ENCODE measurements around the gene OR2AP1. TPM values are rescaled to one million over a fixed set of nuclear protein-coding genes. Genes with fewer than 3 reads are reported as not detected.
"Not testable (repeated sequence)": the region's sequence is repeated elsewhere in the genome, so short reads cannot be mapped to it uniquely, and the experiment has no call there.

Gene OR2AP1
- total RNA-seq (2021) (not detected in 2 replicates), Bru-seq, nascent RNA (not detected), BruChase-seq, experiment 1, labeled RNA remaining after a 2-hour chase (not detected), BruChase-seq, experiment 2, labeled RNA remaining after a 6-hour chase (not detected)
- long read RNA-seq = 0 reads

DNA sequence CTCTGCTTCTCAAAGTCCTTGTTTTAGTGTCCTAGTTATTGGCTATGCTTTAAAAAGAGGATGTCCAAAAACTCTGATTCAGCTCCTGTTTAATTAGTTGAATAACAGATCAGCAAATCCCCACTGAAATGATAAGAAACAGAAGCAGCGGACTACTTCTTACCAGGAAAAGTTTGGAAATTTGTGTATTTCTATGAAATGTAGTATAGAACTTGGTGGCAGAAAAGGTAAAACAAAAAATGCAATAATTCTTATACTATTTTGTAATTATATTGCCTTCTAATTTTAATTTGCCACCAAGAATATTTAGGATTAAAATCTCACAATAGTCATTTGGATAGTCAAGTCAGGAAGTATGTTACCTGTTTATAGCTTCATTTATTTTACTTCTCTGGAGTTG lies at the start of gene OR2AP1:
Gene OR2AP1 (plus strand): TSS at position 301 of the 400 bp plus-strand sequence. CDS start 1,947 bp downstream, outside the sequence.
- no peak for TF ChIP-seq EZH2 (IDR thresholded peaks at IDR 0.05; ENCODE audit: borderline replicate concordance, low read depth, low read length, poor library complexity, severe bottlenecking)
- TF ChIP-seq, protein P1, sequence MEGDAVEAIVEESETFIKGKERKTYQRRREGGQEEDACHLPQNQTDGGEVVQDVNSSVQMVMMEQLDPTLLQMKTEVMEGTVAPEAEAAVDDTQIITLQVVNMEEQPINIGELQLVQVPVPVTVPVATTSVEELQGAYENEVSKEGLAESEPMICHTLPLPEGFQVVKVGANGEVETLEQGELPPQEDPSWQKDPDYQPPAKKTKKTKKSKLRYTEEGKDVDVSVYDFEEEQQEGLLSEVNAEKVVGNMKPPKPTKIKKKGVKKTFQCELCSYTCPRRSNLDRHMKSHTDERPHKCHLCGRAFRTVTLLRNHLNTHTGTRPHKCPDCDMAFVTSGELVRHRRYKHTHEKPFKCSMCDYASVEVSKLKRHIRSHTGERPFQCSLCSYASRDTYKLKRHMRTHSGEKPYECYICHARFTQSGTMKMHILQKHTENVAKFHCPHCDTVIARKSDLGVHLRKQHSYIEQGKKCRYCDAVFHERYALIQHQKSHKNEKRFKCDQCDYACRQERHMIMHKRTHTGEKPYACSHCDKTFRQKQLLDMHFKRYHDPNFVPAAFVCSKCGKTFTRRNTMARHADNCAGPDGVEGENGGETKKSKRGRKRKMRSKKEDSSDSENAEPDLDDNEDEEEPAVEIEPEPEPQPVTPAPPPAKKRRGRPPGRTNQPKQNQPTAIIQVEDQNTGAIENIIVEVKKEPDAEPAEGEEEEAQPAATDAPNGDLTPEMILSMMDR (conservative IDR thresholded peaks at IDR 0.05; ENCODE audit: low read depth, low read length) = no peak
- Histone ChIP-seq H3K4me3 (ENCODE audit: low read depth, low read length, poor library complexity, severe bottlenecking) (no peak within 1 kb of the TSS), H3K36me3 (ENCODE audit: insufficient read depth, low read length, poor library complexity, severe bottlenecking) (no peaks in the 10 kb centered on the region), H3K9me3 (ENCODE audit: low read depth, low read length, poor library complexity, severe bottlenecking) (no peaks in the 10 kb centered on the region), H3K27ac (ENCODE audit: low read depth, low read length, poor library complexity, severe bottlenecking) (no peak within 1 kb of the TSS), H3K4me1 (ENCODE audit: insufficient read depth, low read length, poor library complexity, severe bottlenecking) (no peaks in the 10 kb centered on the region), H3K27me3 (replicated peaks; ENCODE audit: insufficient read depth, low read depth, low read length, poor library complexity) (no peaks in the 10 kb centered on the region)
- ChIA-PET POLR2A (ENCODE audit: low non-redundant PET) (no interaction called here), CTCF (no interaction called here)
- intact Hi-C loops (cut with micrococcal nuclease; ENCODE audit: unreplicated experiment) = no loop called here
- DNase-seq (ENCODE audit: low spot score) = no peak
- BruUV-seq (replicated peaks) = no TSS peak

DNA sequence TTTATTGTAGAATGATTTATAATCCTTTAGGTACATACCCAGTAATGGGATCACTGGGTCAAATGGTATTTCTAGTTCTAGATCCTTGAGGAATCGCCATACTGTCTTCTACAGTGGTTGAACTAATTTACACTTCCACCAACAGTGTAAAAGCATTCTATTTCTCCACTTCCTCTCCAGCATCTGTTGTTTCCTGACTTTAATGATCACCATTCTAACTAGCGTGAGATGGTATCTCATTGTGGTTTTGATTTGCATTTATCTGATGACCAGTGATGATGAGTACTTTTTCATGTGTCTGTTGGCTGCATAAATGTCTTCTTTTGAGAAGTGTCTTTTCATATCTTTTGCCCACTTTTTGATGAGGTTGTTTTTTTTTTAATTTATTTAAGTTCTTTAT lies 24.0 kb upstream of the OR2AP1 start:
- intact Hi-C loops (cut with micrococcal nuclease; ENCODE audit: unreplicated experiment); BruUV-seq (replicated peaks): not testable (repeated sequence)
- peaks cover 20% of the 10 kb centered on the region for H3K27me3 ChIP-seq (replicated peaks; ENCODE audit: insufficient read depth, low read depth, low read length, poor library complexity)

DNA sequence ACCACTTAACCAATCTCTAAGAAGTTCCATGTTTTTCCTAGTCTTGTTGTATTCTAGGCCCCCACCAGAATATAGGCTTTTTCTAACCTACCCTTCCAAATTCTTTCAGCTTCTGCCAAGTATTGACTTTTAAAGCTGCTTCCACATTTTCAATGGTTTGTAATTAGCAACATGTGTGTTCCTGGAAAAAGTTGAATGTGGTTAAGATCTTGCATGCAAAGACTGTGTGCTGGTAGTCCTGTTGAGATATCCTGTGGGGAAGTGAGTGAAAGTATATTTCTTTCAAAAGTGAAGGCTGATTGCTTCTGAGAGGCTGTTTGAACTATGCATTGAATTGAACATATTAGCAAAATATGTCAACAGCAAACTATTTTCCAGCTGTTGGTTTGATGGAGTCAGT lies 23.5 kb upstream of the OR2AP1 start:
- no peak for TF ChIP-seq EZH2 (IDR thresholded peaks at IDR 0.05; ENCODE audit: borderline replicate concordance, low read depth, low read length, poor library complexity, severe bottlenecking)
- TF ChIP-seq, protein P1 (conservative IDR thresholded peaks at IDR 0.05; ENCODE audit: low read depth, low read length) = no peak
- intact Hi-C loops (cut with micrococcal nuclease; ENCODE audit: unreplicated experiment) = no loop called here

More for the DNA sequence above, 24.0 kb upstream of the OR2AP1 start:
- H3K4me1 ChIP-seq (ENCODE audit: insufficient read depth, low read length, poor library complexity, severe bottlenecking); POLR2A ChIA-PET (ENCODE audit: low non-redundant PET); DNase-seq (ENCODE audit: low spot score); H3K36me3 ChIP-seq (ENCODE audit: insufficient read depth, low read length, poor library complexity, severe bottlenecking); H3K4me3 ChIP-seq (ENCODE audit: low read depth, low read length, poor library complexity, severe bottlenecking); H3K27ac ChIP-seq (ENCODE audit: low read depth, low read length, poor library complexity, severe bottlenecking); H3K9me3 ChIP-seq (ENCODE audit: low read depth, low read length, poor library complexity, severe bottlenecking); CTCF ChIA-PET: not testable (repeated sequence)

DNA sequence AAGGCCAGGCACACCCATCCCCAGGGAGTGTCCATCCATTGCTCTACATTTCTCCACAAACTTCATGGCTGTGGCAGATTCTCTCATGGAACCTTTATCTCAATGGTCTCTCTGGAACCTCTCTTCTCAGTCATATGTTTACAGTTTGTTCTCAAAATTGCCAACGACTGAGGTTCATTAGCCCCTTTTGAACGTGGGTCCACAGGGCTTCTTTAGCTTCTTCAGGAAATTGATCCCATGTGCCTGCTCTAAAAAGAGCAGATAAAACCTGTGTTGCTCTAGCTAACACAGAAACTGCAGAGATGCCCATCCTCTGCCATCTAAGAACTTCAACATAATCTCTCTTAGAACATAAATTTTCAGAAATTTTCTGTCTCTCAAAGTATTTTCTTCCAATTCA lies 23.0 kb upstream of the OR2AP1 start, which contains the start of gene OR6C4:
Gene OR6C4 (plus strand): TSS at position 301 of the 400 bp plus-strand sequence. CDS start 1,625 bp downstream, outside the sequence.
- DNase-seq (ENCODE audit: low spot score) = no peak
- H3K4me1 ChIP-seq (ENCODE audit: insufficient read depth, low read length, poor library complexity, severe bottlenecking) = no peaks in the 10 kb centered on the region
- no peak for TF ChIP-seq EZH2 (IDR thresholded peaks at IDR 0.05; ENCODE audit: borderline replicate concordance, low read depth, low read length, poor library complexity, severe bottlenecking)
- TF ChIP-seq, protein P1 (conservative IDR thresholded peaks at IDR 0.05; ENCODE audit: low read depth, low read length) = no peak
- no peak within 1 kb of the TSS for H3K27ac ChIP-seq (ENCODE audit: low read depth, low read length, poor library complexity, severe bottlenecking)
- no peak within 1 kb of the TSS for H3K4me3 ChIP-seq (ENCODE audit: low read depth, low read length, poor library complexity, severe bottlenecking)
- intact Hi-C loops (cut with micrococcal nuclease; ENCODE audit: unreplicated experiment) = no loop called here
- CTCF ChIA-PET = no interaction called here
- BruUV-seq (replicated peaks) = no TSS peak
- POLR2A ChIA-PET (ENCODE audit: low non-redundant PET) = no interaction called here
- peaks cover 25% of the 10 kb centered on the region for H3K27me3 ChIP-seq (replicated peaks; ENCODE audit: insufficient read depth, low read depth, low read length, poor library complexity)
- H3K9me3 ChIP-seq (ENCODE audit: low read depth, low read length, poor library complexity, severe bottlenecking) = no peaks in the 10 kb centered on the region
- H3K36me3 ChIP-seq (ENCODE audit: insufficient read depth, low read length, poor library complexity, severe bottlenecking) = no peaks in the 10 kb centered on the region

More for the DNA sequence above, 23.5 kb upstream of the OR2AP1 start:
- no peaks in the 10 kb centered on the region for H3K4me1 ChIP-seq (ENCODE audit: insufficient read depth, low read length, poor library complexity, severe bottlenecking)
- ChIA-PET POLR2A (ENCODE audit: low non-redundant PET) (no interaction called here), CTCF (no interaction called here)
- H3K9me3 ChIP-seq (ENCODE audit: low read depth, low read length, poor library complexity, severe bottlenecking) = no peaks in the 10 kb centered on the region
- no peak for DNase-seq (ENCODE audit: low spot score)
- no TSS peak for BruUV-seq (replicated peaks)
- H3K36me3 ChIP-seq (ENCODE audit: insufficient read depth, low read length, poor library complexity, severe bottlenecking) = no peaks in the 10 kb centered on the region
- peaks cover 25% of the 10 kb centered on the region for H3K27me3 ChIP-seq (replicated peaks; ENCODE audit: insufficient read depth, low read depth, low read length, poor library complexity)
- H3K4me3 ChIP-seq (ENCODE audit: low read depth, low read length, poor library complexity, severe bottlenecking) = no peak overlapping the region
- no peak overlapping the region for H3K27ac ChIP-seq (ENCODE audit: low read depth, low read length, poor library complexity, severe bottlenecking)
